Measurements from ENCODE around the gene TBC1D1.

- TF ChIP-seq CTCF (IDR thresholded peaks at IDR 0.05) (no peak), POLR2A (IDR thresholded peaks at IDR 0.05) (no peak)
These were observed 165.3 kb downstream of the TBC1D1 start for GRCh38 chr4:38056011-38056685.

Measured in body of pancreas (tissue), 4 donors.